Effector memory CD4-positive, alpha-beta T cell (primary cell): ENCODE results near the gene CNIH3.

Experiments
- DNase-seq, 3 donors: peaks; one replicate each; pipeline ENCODE4 v3.0.0-alpha.2; 2020
- H3K27ac ChIP-seq: 2 replicates; pipeline ENCODE4 v1.7.0; 2013; ENCODE audit warnings: mild to moderate bottlenecking, low read length, moderate library complexity; ENCODE audit not compliant: insufficient read depth, poor library complexity, severe bottlenecking
- H3K27me3 ChIP-seq: replicated peaks from 2 replicates; pipeline ENCODE4 v1.7.0; 2013; ENCODE audit warnings: mild to moderate bottlenecking, low read length; ENCODE audit not compliant: insufficient read depth, control insufficient read depth, poor library complexity, severe bottlenecking
- H3K36me3 ChIP-seq: 2 replicates; pipeline ENCODE4 v1.7.0; 2013; ENCODE audit warnings: mild to moderate bottlenecking, low read length, moderate library complexity; ENCODE audit not compliant: control insufficient read depth, insufficient read depth
- H3K4me1 ChIP-seq: 2 replicates; pipeline ENCODE4 v1.7.0; 2013; ENCODE audit warnings: low read length, mild to moderate bottlenecking; ENCODE audit not compliant: control insufficient read depth, insufficient read depth, poor library complexity, severe bottlenecking
- H3K4me3 ChIP-seq: 2 replicates; pipeline ENCODE4 v1.7.0; 2013; ENCODE audit warnings: low read length, low read depth, mild to moderate bottlenecking; ENCODE audit not compliant: insufficient read depth, poor library complexity, severe bottlenecking
- H3K9me3 ChIP-seq: 2 replicates; pipeline ENCODE4 v1.7.0; 2013; ENCODE audit warnings: mild to moderate bottlenecking, low read length, moderate library complexity; ENCODE audit not compliant: control insufficient read depth

Gene CNIH3

GRCh38 chr1:224612246-224612645, 3.9 kb upstream of the CNIH3 start:
- H3K36me3 ChIP-seq = no peaks in the 10 kb centered on the region
- no peak overlapping the region for H3K27ac ChIP-seq
- no peaks in the 10 kb centered on the region for H3K9me3 ChIP-seq
- no peak overlapping the region for H3K4me3 ChIP-seq
- H3K4me1 ChIP-seq = peaks cover 17% of the 10 kb centered on the region
- peaks cover 19% of the 10 kb centered on the region for H3K27me3 ChIP-seq
- no peak for DNase-seq

- Histone ChIP-seq H3K36me3 (no peaks in the 10 kb centered on the region), H3K9me3 (no peaks in the 10 kb centered on the region), H3K4me3 (no peak overlapping the region), H3K4me1 (peaks cover 30% of the 10 kb centered on the region), H3K27me3 (peaks cover 31% of the 10 kb centered on the region), H3K27ac (no peak overlapping the region)
- no peak for DNase-seq
Measured at GRCh38 chr1:224613486-224613885, 2.6 kb upstream of the CNIH3 start.

- peak overlapping the region; percentile 60 for H3K4me3 ChIP-seq
- no peaks in the 10 kb centered on the region for H3K36me3 ChIP-seq
- no peak for DNase-seq
- peaks cover 31% of the 10 kb centered on the region for H3K4me1 ChIP-seq
- H3K27me3 ChIP-seq = peaks cover 33% of the 10 kb centered on the region
- H3K27ac ChIP-seq = no peak overlapping the region
- H3K9me3 ChIP-seq = no peaks in the 10 kb centered on the region
Measured at GRCh38 chr1:224616756-224617409, 766 bp downstream of the CNIH3 start.

GRCh38 chr1:224617410-224618355, 1.6 kb downstream of the CNIH3 start:
- Histone ChIP-seq H3K9me3 (no peaks in the 10 kb centered on the region), H3K27ac (no peak overlapping the region), H3K27me3 (peaks cover 33% of the 10 kb centered on the region), H3K4me1 (peaks cover 32% of the 10 kb centered on the region), H3K36me3 (no peaks in the 10 kb centered on the region), H3K4me3 (peak overlapping the region; percentile 60)
- DNase-seq = no peak

GRCh38 chr1:224619209-224619608, 3.1 kb downstream of the CNIH3 start:
- H3K27ac ChIP-seq = no peak overlapping the region
- H3K4me3 ChIP-seq = no peak overlapping the region

GRCh38 chr1:224620105-224620504, 4.0 kb downstream of the CNIH3 start:
- Histone ChIP-seq H3K36me3 (no peaks in the 10 kb centered on the region), H3K27ac (no peak overlapping the region), H3K4me1 (peaks cover 56% of the 10 kb centered on the region), H3K4me3 (no peak overlapping the region), H3K27me3 (peaks cover 33% of the 10 kb centered on the region), H3K9me3 (no peaks in the 10 kb centered on the region)
- no peak for DNase-seq

More at GRCh38 chr1:224619209-224619608, 3.1 kb downstream of the CNIH3 start:
- H3K4me1 ChIP-seq = peaks cover 47% of the 10 kb centered on the region
- DNase-seq = no peak
- no peaks in the 10 kb centered on the region for H3K36me3 ChIP-seq
- peaks cover 33% of the 10 kb centered on the region for H3K27me3 ChIP-seq
- H3K9me3 ChIP-seq = no peaks in the 10 kb centered on the region

GRCh38 chr1:224621813-224622682, 5.9 kb downstream of the CNIH3 start:
- H3K36me3 ChIP-seq = no peaks in the 10 kb centered on the region
- no peak for DNase-seq
- peaks cover 41% of the 10 kb centered on the region for H3K4me1 ChIP-seq
- no peak overlapping the region for H3K4me3 ChIP-seq
- no peak overlapping the region for H3K27ac ChIP-seq
- H3K9me3 ChIP-seq = no peaks in the 10 kb centered on the region
- peaks cover 16% of the 10 kb centered on the region for H3K27me3 ChIP-seq

GRCh38 chr1:224622831-224623230, 6.7 kb downstream of the CNIH3 start:
- no peaks in the 10 kb centered on the region for H3K36me3 ChIP-seq
- H3K27me3 ChIP-seq = peaks cover 8% of the 10 kb centered on the region
- no peak overlapping the region for H3K4me3 ChIP-seq
- no peak overlapping the region for H3K27ac ChIP-seq
- H3K4me1 ChIP-seq = peaks cover 33% of the 10 kb centered on the region
- no peak for DNase-seq
- H3K9me3 ChIP-seq = no peaks in the 10 kb centered on the region

- Histone ChIP-seq H3K4me3 (peak overlapping the region; percentile 5), H3K4me1 (peaks cover 28% of the 10 kb centered on the region), H3K27me3 (peaks cover 3% of the 10 kb centered on the region), H3K9me3 (no peaks in the 10 kb centered on the region), H3K27ac (peak overlapping the region; percentile 40), H3K36me3 (no peaks in the 10 kb centered on the region)
- no peak for DNase-seq
Measured at GRCh38 chr1:224623310-224623714, 7.2 kb downstream of the CNIH3 start.
